Activated naive CD4-positive, alpha-beta T cell treated with anti-CD3 and anti-CD28 coated beads, Interleukin-2, amount 50 U/mL, for 16 hours (primary cell): Measurements from ENCODE around the gene AKAP17A.
A peak's percentile ranks its signal among the peaks of the same experiment; 100 is the strongest.
"Not testable (repeated sequence)": the region's sequence is repeated elsewhere in the genome, so short reads cannot be mapped to it uniquely, and the experiment has no call there.

ENCODE experiments used
- DNase-seq: peaks from one replicate; pipeline ENCODE4 v3.0.0-alpha.2; 2020

Gene AKAP17A

GRCh38 chrX:1591102-1591862 is at the start of gene AKAP17A:
Gene AKAP17A (plus strand): TSS chrX:1591604. CDS start chrX:1593463, 1,859 bp downstream.
- DNase-seq = peak; percentile 97

- no peak for DNase-seq
Measured at GRCh38 chrX:1542994-1543725, 48.2 kb upstream of the AKAP17A start.

- no peak for DNase-seq
Measured at GRCh38 chrX:1545776-1546408, 45.5 kb upstream of the AKAP17A start.

GRCh38 chrX:1546691-1547251 is 44.6 kb upstream of the AKAP17A start:
- DNase-seq = no peak

- DNase-seq = no peak
Measured at GRCh38 chrX:1551959-1552546, 39.4 kb upstream of the AKAP17A start.

- DNase-seq = peak; percentile 25
Measured at GRCh38 chrX:1554469-1555210, 36.8 kb upstream of the AKAP17A start.

GRCh38 chrX:1555370-1555769 is 36.0 kb upstream of the AKAP17A start:
- DNase-seq = no peak

- DNase-seq = not testable (repeated sequence)
Measured at GRCh38 chrX:1557442-1557841, 34.0 kb upstream of the AKAP17A start.

- DNase-seq = no peak
Measured at GRCh38 chrX:1558761-1559468, 32.5 kb upstream of the AKAP17A start.

- DNase-seq = no peak
Measured at GRCh38 chrX:1561164-1561563, 30.2 kb upstream of the AKAP17A start.

- DNase-seq = not testable (repeated sequence)
Measured at GRCh38 chrX:1564077-1564476, 27.3 kb upstream of the AKAP17A start.

GRCh38 chrX:1564750-1565683 is 26.4 kb upstream of the AKAP17A start:
- DNase-seq = no peak

- DNase-seq = not testable (repeated sequence)
Measured at GRCh38 chrX:1574181-1574580, 17.2 kb upstream of the AKAP17A start.

- no peak for DNase-seq
Measured at GRCh38 chrX:1576201-1576992, 15.0 kb upstream of the AKAP17A start.

- DNase-seq = no peak
Measured at GRCh38 chrX:1577845-1578244, 13.6 kb upstream of the AKAP17A start.

GRCh38 chrX:1578511-1579173 is 12.8 kb upstream of the AKAP17A start:
- DNase-seq = no peak

- DNase-seq = peak; percentile 70
Measured at GRCh38 chrX:1581132-1581531, 10.3 kb upstream of the AKAP17A start.

GRCh38 chrX:1582686-1583437 is 8.5 kb upstream of the AKAP17A start:
- no peak for DNase-seq
